Mesendoderm (in vitro differentiated cells): ENCODE results near the gene C14orf180.

Source experiments
- DNase-seq: peaks from one replicate; pipeline ENCODE4 v3.0.0; 2013
- H2AK5ac ChIP-seq: 2 replicates; pipeline ENCODE4 v1.6.1; 2013; ENCODE audit warnings: low read length, inconsistent platforms
- H2BK120ac ChIP-seq: 2 replicates; pipeline ENCODE4 v1.6.1; 2013; ENCODE audit warnings: low read depth, mild to moderate bottlenecking, low read length, moderate library complexity, mixed read lengths
- H2BK15ac ChIP-seq: replicated peaks from 2 replicates; pipeline ENCODE4 v1.6.1; 2013; ENCODE audit warnings: low read depth, mild to moderate bottlenecking, moderate library complexity
- H2BK5ac ChIP-seq: 2 replicates; pipeline ENCODE4 v1.6.1; 2013; ENCODE audit warnings: low read length, inconsistent platforms
- H3K18ac ChIP-seq: 2 replicates; pipeline ENCODE4 v1.6.1; 2013; ENCODE audit warnings: mild to moderate bottlenecking, low read length, mixed read lengths
- H3K23ac ChIP-seq: one replicate; pipeline ENCODE4 v1.6.1; 2013; ENCODE audit warnings: low read length
- H3K27ac ChIP-seq: 2 replicates; pipeline ENCODE4 v1.5.1; 2013; ENCODE audit warnings: low read depth, mild to moderate bottlenecking, inconsistent platforms, low read length, moderate library complexity
- H3K27me3 ChIP-seq: 2 replicates; pipeline ENCODE4 v1.6.1; 2013; ENCODE audit warnings: low read length, control low read depth, mild to moderate bottlenecking, inconsistent platforms; ENCODE audit not compliant: insufficient read depth, poor library complexity
- H3K36me3 ChIP-seq: 2 replicates; pipeline ENCODE4 v1.6.1; 2013; ENCODE audit warnings: low read length, inconsistent platforms; ENCODE audit not compliant: control insufficient read depth, insufficient read depth
- H3K4ac ChIP-seq: one replicate; pipeline ENCODE4 v1.6.1; 2013; ENCODE audit warnings: low read depth, mild to moderate bottlenecking, low read length, moderate library complexity
- H3K4me1 ChIP-seq: 2 replicates; pipeline ENCODE4 v1.6.1; 2013; ENCODE audit warnings: low read depth, low read length, inconsistent platforms; ENCODE audit not compliant: control insufficient read depth
- H3K4me2 ChIP-seq: 2 replicates; pipeline ENCODE4 v1.6.1; 2013; ENCODE audit warnings: low read length
- H3K4me3 ChIP-seq: 2 replicates; pipeline ENCODE4 v1.5.1; 2013; ENCODE audit warnings: mild to moderate bottlenecking, low read length
- H3K56ac ChIP-seq: one replicate; pipeline ENCODE4 v1.6.1; 2013; ENCODE audit warnings: low read length
- H3K79me1 ChIP-seq: 2 replicates; pipeline ENCODE4 v1.6.1; 2013; ENCODE audit warnings: low read length, inconsistent platforms
- H3K79me2 ChIP-seq: 2 replicates; pipeline ENCODE4 v1.6.1; 2013; ENCODE audit warnings: mild to moderate bottlenecking, low read length; ENCODE audit not compliant: control insufficient read depth, insufficient read depth
- H3K9ac ChIP-seq: 2 replicates; pipeline ENCODE4 v1.6.1; 2013; ENCODE audit warnings: low read length, inconsistent platforms
- H4K5ac ChIP-seq: one replicate; pipeline ENCODE4 v1.6.1; 2013; ENCODE audit warnings: low read length
- H4K8ac ChIP-seq: one replicate; pipeline ENCODE4 v1.6.1; 2013; ENCODE audit warnings: low read depth, mild to moderate bottlenecking, control low read depth, low read length, moderate library complexity
- WGBS: extraction: QIAGEN DNeasy Blood & Tissue Kit; methylation state at CpG from one replicate; pipeline ENCODE4 v1.1.7; 2013; ENCODE audit warnings: low lambda C conversion rate, missing lambda C conversion rate; ENCODE audit not compliant: insufficient coverage; ENCODE audit errors: extremely low coverage; 5-methylcytosine and 5-hydroxymethylcytosine counted together

Gene C14orf180

DNA sequence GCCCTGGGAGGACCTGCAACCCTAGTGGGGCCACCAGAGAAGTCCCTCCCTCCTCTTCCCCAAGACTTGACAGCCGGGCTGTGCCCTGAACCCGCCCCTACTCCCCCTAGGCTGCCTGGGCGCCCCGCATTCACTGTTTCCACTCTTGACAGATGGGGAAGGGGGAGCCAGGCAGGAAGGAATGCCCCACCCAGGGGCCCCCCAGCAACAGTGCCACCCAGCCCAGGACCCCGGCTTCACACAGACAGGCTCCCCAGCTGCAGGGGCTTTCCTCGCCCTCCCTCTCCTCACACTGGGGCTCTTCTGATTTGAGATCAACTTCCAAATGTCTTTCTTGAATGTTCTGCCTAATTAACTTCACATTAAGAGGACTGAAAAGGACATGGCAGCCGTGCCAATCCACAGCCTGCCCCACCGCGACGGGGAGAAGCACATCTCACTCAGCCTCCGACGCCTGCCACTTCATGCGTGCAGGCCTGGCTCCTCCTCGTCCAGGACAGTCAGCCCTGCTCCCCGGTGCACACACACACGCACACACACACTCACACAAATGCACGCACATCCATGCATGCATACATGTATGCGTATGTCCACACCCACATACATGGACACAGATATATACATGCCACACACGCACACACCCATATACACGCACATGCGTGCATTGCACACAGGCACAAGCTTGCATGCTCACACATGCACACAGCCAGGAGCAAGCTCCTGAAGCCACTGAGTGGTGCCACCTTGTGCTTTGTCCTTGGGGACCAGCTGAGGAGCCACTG lies 19.6 kb upstream of the C14orf180 start:
- Histone ChIP-seq H3K79me2 (no peaks in the 10 kb centered on the region), H3K4me3 (no peak overlapping the region), H3K56ac (no peak overlapping the region), H3K9ac (no peak overlapping the region), H4K5ac (no peak overlapping the region), H3K36me3 (no peaks in the 10 kb centered on the region), H3K23ac (peak overlapping the region; percentile 9), H4K8ac (no peak overlapping the region), H3K18ac (no peak overlapping the region), H2BK5ac (no peak overlapping the region), H3K27ac (no peak overlapping the region), H3K27me3 (no peaks in the 10 kb centered on the region), H3K79me1 (no peaks in the 10 kb centered on the region), H3K4me2 (no peak overlapping the region), H3K4ac (no peak overlapping the region), H2BK120ac (no peak overlapping the region), H2AK5ac (no peak overlapping the region), H2BK15ac (no peak overlapping the region), H3K4me1 (no peaks in the 10 kb centered on the region)
- DNase-seq: no peak
- no CpG with 5 or more reads among the region's 21 CpGs for WGBS

GRCh38 chr14:104560586-104560945 lies 19.0 kb upstream of the C14orf180 start:
- Histone ChIP-seq H3K18ac (no peak overlapping the region), H3K36me3 (no peaks in the 10 kb centered on the region), H3K4ac (no peak overlapping the region), H3K23ac (no peak overlapping the region), H3K56ac (no peak overlapping the region), H2BK120ac (no peak overlapping the region), H3K4me1 (no peaks in the 10 kb centered on the region), H3K79me1 (no peaks in the 10 kb centered on the region), H3K79me2 (no peaks in the 10 kb centered on the region), H4K5ac (no peak overlapping the region), H3K27me3 (no peaks in the 10 kb centered on the region), H2AK5ac (no peak overlapping the region), H2BK5ac (no peak overlapping the region), H3K4me3 (no peak overlapping the region), H2BK15ac (no peak overlapping the region), H3K27ac (no peak overlapping the region), H4K8ac (no peak overlapping the region), H3K4me2 (no peak overlapping the region), H3K9ac (no peak overlapping the region)
- no peak for DNase-seq
- no CpG with 5 or more reads among the region's 3 CpGs for whole genome bisulfite sequencing

DNA sequence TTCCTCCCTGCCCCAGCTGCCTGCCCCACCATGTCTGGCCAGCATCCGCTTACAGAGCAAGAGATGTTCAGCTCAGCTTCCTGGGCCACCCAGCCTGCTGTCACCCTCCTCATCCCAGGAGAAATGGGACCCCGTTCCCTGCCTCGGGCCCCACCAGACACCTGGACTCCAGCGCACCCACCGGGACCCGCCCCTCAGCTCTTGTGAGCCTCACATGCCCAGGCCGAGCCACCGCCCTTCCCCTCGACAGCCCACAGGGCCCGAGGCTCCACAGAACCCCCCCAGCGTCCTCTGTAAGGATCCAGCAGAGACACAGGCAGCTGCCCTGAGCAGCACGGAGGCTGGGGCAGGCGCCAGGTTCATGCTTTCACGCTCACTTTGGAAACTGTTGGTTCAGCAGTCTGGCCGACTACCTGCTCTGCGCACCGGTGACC lies 18.4 kb upstream of the C14orf180 start:
- DNase-seq: no peak
- no peak overlapping the region for H3K9ac ChIP-seq
- no peak overlapping the region for H3K56ac ChIP-seq
- no CpG with 5 or more reads among the region's 17 CpGs for WGBS
- H3K4me1 ChIP-seq: no peaks in the 10 kb centered on the region
- no peak overlapping the region for H2BK15ac ChIP-seq
- H3K79me2 ChIP-seq: no peaks in the 10 kb centered on the region
- no peak overlapping the region for H2BK120ac ChIP-seq
- H3K79me1 ChIP-seq: no peaks in the 10 kb centered on the region
- H4K8ac ChIP-seq: no peak overlapping the region
- H3K4me3 ChIP-seq: no peak overlapping the region
- no peak overlapping the region for H3K27ac ChIP-seq
- H3K4me2 ChIP-seq: no peak overlapping the region
- no peak overlapping the region for H2BK5ac ChIP-seq
- no peak overlapping the region for H3K4ac ChIP-seq
- H3K36me3 ChIP-seq: no peaks in the 10 kb centered on the region
- no peak overlapping the region for H2AK5ac ChIP-seq
- H3K18ac ChIP-seq: no peak overlapping the region
- H4K5ac ChIP-seq: no peak overlapping the region
- H3K23ac ChIP-seq: no peak overlapping the region
- no peaks in the 10 kb centered on the region for H3K27me3 ChIP-seq

- Histone ChIP-seq H3K27me3 (no peaks in the 10 kb centered on the region), H3K79me2 (no peaks in the 10 kb centered on the region), H3K27ac (no peak overlapping the region), H2AK5ac (no peak overlapping the region), H3K36me3 (no peaks in the 10 kb centered on the region), H3K79me1 (no peaks in the 10 kb centered on the region), H3K4me1 (no peaks in the 10 kb centered on the region), H4K8ac (no peak overlapping the region), H3K56ac (no peak overlapping the region), H4K5ac (no peak overlapping the region), H3K23ac (no peak overlapping the region), H3K4ac (no peak overlapping the region), H3K18ac (no peak overlapping the region), H3K4me3 (no peak overlapping the region), H2BK5ac (no peak overlapping the region), H3K9ac (no peak overlapping the region), H2BK15ac (no peak overlapping the region), H3K4me2 (no peak overlapping the region), H2BK120ac (no peak overlapping the region)
- no CpG with 5 or more reads among the region's 23 CpGs for WGBS
- DNase-seq: no peak
These were observed 17.7 kb upstream of the C14orf180 start for GRCh38 chr14:104561632-104562495.

- no peaks in the 10 kb centered on the region for H3K79me1 ChIP-seq
- no peak overlapping the region for H3K18ac ChIP-seq
- no peak overlapping the region for H3K4ac ChIP-seq
- H3K9ac ChIP-seq: no peak overlapping the region
- H2BK5ac ChIP-seq: no peak overlapping the region
- H2AK5ac ChIP-seq: no peak overlapping the region
- no peak overlapping the region for H2BK15ac ChIP-seq
- WGBS: no CpG with 5 or more reads among the region's 5 CpGs
- H3K4me3 ChIP-seq: no peak overlapping the region
- H3K56ac ChIP-seq: no peak overlapping the region
- H3K27me3 ChIP-seq: no peaks in the 10 kb centered on the region
- H4K8ac ChIP-seq: no peak overlapping the region
- H3K23ac ChIP-seq: no peak overlapping the region
- H4K5ac ChIP-seq: no peak overlapping the region
- no peaks in the 10 kb centered on the region for H3K36me3 ChIP-seq
- no peak for DNase-seq
- no peak overlapping the region for H3K27ac ChIP-seq
- H3K4me1 ChIP-seq: no peaks in the 10 kb centered on the region
- H2BK120ac ChIP-seq: no peak overlapping the region
- no peak overlapping the region for H3K4me2 ChIP-seq
- no peaks in the 10 kb centered on the region for H3K79me2 ChIP-seq
These were observed 17.0 kb upstream of the C14orf180 start for GRCh38 chr14:104562606-104563005.
